ENCODE data around the gene DDX6. TPM values are rescaled to one million over a fixed set of nuclear protein-coding genes. Genes with fewer than 3 reads are reported as not detected.
A peak's percentile ranks its signal among the peaks of the same experiment; 100 is the strongest.
"Not testable (repeated sequence)": the region's sequence is repeated elsewhere in the genome, so short reads cannot be mapped to it uniquely, and the experiment has no call there.

Gene DDX6
- polyA plus RNA-seq, 1 experiment, result 81.8 TPM

DNA sequence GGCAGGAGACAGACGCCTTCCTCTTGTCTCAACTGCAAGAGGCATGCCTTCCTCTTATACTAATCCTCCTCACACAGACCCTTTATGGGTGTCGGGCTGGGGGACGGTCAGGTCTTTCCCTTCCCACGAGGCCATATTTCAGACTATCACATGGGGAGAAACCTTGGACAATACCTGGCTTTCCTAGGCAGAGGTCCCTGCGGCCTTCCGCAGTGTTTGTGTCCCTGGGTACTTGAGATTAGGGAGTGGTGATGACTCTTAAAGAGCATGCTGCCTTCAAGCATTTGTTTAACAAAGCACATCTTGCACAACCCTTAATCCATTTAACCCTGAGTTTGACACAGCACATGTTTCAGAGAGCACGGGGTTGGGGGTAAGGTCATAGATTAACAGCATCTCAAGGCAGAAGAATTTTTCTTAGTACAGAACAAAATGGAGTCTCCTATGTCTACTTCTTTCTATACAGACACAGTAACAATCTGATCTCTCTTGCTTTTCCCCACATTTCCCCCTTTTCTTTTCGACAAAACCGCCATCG is 69.4 kb downstream of the DDX6 start:
- H3K9me3 ChIP-seq (ENCODE audit: control insufficient read depth, insufficient read depth, low read length); H3K27ac ChIP-seq (ENCODE audit: low read depth, low read length); CTCF ChIA-PET; DNase-seq (ENCODE audit: low read depth, low spot score); H3K4me3 ChIP-seq (ENCODE audit: low read depth, low read length); H3K27me3 ChIP-seq (ENCODE audit: control insufficient read depth, insufficient read depth, low read length); POLR2A ChIA-PET: not testable (repeated sequence)

DNA sequence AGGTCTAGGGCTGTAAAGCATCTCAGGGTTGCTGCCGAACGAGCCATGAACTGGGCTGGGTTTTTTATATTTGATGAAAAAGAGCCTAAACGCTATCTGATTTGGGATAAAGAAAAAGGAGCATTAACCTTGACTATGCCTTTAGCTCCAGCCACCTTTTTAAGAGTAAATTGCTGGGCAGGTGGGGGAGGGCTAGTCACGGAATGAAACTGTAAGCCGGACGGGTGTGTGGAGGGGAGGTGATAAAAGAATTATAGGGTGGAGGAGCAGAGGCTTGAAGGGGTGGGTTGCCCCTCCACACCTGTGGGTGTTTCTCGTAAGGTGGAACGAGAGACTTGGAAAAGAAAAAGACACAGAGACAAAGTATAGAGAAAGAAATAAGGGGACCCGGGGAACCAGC is 70.2 kb downstream of the DDX6 start:
- H3K9me3 ChIP-seq (ENCODE audit: control insufficient read depth, insufficient read depth, low read length); H3K4me3 ChIP-seq (ENCODE audit: low read depth, low read length); H3K27ac ChIP-seq (ENCODE audit: low read depth, low read length); CTCF ChIA-PET; POLR2A ChIA-PET; H3K27me3 ChIP-seq (ENCODE audit: control insufficient read depth, insufficient read depth, low read length); DNase-seq (ENCODE audit: low read depth, low spot score): not testable (repeated sequence)

DNA sequence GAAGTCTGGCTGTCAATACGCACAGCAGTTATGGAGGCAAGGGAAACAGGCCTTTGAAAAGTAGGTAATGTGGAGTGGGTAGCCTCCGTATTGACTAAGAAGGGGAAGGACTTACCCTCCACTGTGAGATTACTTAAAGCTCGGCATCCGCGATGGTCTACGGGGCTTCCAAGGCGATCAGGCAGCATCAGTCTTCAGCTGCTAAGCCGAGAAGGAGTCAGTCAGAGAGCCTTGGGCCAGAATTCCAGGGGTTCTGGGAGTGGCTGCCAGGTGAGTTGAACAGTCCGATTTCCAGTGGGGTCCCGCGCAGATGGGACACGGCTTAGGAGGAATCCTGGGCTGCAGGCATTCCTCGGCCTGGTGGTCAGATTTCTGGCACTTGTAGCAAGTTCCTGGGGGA is 70.9 kb downstream of the DDX6 start:
- CTCF ChIA-PET; H3K27ac ChIP-seq (ENCODE audit: low read depth, low read length); H3K4me3 ChIP-seq (ENCODE audit: low read depth, low read length); H3K27me3 ChIP-seq (ENCODE audit: control insufficient read depth, insufficient read depth, low read length); POLR2A ChIA-PET; H3K9me3 ChIP-seq (ENCODE audit: control insufficient read depth, insufficient read depth, low read length); DNase-seq (ENCODE audit: low read depth, low spot score): not testable (repeated sequence)

DNA sequence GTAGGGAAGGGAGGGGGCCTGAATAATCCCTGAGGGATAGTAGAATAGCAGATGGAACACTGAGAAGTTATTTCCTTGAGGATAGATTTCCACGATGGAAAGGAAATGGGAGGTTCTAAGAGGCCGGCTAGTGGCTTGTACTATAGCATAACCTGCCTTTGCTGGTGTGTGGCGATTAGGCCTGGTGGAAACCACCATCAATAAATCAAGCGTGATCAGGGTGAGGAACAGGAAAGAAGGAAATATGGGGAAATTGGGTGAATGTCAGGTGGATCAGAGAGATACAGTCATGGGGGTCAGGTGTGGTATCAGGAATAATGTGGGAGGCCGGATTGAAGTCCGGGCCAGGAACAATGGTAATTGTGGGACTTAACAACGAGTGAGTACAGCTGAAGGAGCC is 72.4 kb downstream of the DDX6 start:
- H3K9me3 ChIP-seq (ENCODE audit: control insufficient read depth, insufficient read depth, low read length); CTCF ChIA-PET; DNase-seq (ENCODE audit: low read depth, low spot score); H3K27me3 ChIP-seq (ENCODE audit: control insufficient read depth, insufficient read depth, low read length); H3K4me3 ChIP-seq (ENCODE audit: low read depth, low read length); H3K27ac ChIP-seq (ENCODE audit: low read depth, low read length); POLR2A ChIA-PET: not testable (repeated sequence)

DNA sequence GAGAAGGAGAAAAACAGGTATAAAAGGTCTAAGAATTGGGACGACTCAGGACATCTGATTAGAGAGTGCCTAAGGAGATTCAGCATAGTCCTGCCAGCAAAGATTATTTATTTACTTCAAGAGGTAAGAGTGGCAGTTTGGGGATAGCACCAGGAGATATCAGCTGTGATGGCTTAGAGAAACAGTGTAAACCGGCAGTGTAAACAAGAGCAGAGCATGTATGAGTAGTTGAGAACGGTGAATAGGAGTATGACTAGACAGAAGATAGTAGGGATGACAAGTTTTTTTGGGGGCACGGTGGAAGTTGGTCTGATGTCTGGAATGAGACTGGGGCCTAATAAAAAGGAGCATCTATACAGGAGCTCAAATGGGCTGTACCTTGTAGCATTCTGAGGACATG is 73.2 kb downstream of the DDX6 start:
- CTCF ChIA-PET; DNase-seq (ENCODE audit: low read depth, low spot score); H3K9me3 ChIP-seq (ENCODE audit: control insufficient read depth, insufficient read depth, low read length); POLR2A ChIA-PET; H3K4me3 ChIP-seq (ENCODE audit: low read depth, low read length); H3K27ac ChIP-seq (ENCODE audit: low read depth, low read length); H3K27me3 ChIP-seq (ENCODE audit: control insufficient read depth, insufficient read depth, low read length): not testable (repeated sequence)

DNA sequence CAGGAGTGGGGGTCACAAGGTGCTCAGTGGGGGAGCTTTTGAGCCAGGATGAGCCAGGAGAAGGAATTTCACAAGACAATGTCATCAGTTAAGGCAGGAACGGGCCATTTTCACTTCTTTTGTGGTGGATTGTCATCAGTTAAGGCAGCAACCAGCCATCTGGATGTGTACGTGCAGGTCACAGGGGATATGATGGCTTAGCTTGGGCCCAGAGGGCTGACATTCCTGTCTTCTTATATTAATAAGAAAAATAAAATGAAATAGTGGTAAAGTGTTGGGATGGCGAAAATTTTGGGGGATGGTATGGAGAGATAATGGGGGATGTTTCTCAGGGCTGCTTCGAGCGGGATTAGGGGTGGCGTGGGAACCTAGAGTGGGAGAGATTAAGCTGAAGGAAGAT is 73.7 kb downstream of the DDX6 start:
- DNase-seq (ENCODE audit: low read depth, low spot score); H3K27ac ChIP-seq (ENCODE audit: low read depth, low read length); H3K27me3 ChIP-seq (ENCODE audit: control insufficient read depth, insufficient read depth, low read length); CTCF ChIA-PET; POLR2A ChIA-PET; H3K9me3 ChIP-seq (ENCODE audit: control insufficient read depth, insufficient read depth, low read length); H3K4me3 ChIP-seq (ENCODE audit: low read depth, low read length): not testable (repeated sequence)

DNA sequence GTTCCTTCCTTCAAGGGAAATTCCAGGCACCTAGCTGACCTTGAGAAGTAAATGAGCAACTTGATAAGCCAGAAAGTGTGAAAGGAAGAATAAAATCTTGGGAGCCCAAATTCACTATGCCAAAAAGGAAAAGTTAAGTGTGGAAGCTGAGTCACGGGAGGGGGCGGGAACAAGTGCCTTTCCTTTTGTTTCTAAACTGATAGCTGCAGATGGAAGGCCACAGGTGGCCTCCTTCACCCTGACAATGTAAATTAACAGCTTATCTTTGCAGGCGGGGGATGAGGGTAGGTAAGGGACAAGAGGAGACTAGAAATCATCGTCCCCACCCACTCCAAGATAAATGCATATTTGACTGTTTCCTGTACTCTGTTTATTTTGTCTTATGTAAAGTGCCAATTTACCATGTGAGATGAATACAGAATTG is 75.1 kb downstream of the DDX6 start:
- ChIA-PET POLR2A (no interaction called here), CTCF (interaction anchor here (0.9 to 1.3 kb wide), 2 partner anchors 11 to 26 kb away, joined by 4 to 7 read pairs; no protein-coding TSS in a partner anchor)
- no peaks in the 10 kb centered on the region for H3K9me3 ChIP-seq (ENCODE audit: control insufficient read depth, insufficient read depth, low read length)
- peaks cover 3% of the 10 kb centered on the region for H3K27me3 ChIP-seq (ENCODE audit: control insufficient read depth, insufficient read depth, low read length)
- TF ChIP-seq, protein P1, sequence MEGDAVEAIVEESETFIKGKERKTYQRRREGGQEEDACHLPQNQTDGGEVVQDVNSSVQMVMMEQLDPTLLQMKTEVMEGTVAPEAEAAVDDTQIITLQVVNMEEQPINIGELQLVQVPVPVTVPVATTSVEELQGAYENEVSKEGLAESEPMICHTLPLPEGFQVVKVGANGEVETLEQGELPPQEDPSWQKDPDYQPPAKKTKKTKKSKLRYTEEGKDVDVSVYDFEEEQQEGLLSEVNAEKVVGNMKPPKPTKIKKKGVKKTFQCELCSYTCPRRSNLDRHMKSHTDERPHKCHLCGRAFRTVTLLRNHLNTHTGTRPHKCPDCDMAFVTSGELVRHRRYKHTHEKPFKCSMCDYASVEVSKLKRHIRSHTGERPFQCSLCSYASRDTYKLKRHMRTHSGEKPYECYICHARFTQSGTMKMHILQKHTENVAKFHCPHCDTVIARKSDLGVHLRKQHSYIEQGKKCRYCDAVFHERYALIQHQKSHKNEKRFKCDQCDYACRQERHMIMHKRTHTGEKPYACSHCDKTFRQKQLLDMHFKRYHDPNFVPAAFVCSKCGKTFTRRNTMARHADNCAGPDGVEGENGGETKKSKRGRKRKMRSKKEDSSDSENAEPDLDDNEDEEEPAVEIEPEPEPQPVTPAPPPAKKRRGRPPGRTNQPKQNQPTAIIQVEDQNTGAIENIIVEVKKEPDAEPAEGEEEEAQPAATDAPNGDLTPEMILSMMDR (IDR thresholded peaks at IDR 0.05; ENCODE audit: low read depth, low read length), result no peak
- H3K4me3 ChIP-seq (ENCODE audit: low read depth, low read length), result no peak overlapping the region
- peak overlapping the region; percentile 39 for H3K27ac ChIP-seq (ENCODE audit: low read depth, low read length)
- no peak for DNase-seq (ENCODE audit: low read depth, low spot score)

DNA sequence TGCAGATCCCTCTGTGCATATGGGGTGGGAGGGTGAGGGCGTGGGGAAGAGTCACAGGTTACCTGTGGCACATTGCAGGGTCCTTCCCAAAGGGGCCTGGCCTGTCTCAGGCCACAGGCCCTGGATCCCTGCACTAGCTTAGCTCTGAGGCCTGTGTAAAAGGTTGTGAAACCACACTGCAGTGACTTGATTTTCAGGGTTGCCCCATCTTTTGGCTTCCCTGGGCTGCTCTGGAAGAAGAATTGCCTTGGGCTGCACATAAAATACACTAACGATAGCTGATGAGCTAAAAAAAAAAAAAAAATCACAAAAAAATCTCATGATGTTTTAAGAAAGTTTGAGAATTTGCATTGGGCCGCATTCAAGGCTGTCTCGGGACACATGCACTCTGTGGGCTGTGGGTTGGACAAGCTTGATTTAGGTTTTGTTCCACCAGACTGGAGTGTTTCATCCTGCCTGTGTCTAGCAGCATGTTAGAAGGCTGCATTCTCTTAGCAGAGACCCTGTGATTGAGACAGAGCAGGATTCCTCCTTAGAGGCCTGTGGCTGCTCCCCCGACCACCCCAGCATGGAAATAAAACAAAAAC is 75.6 kb downstream of the DDX6 start:
- Histone ChIP-seq H3K27me3 (ENCODE audit: control insufficient read depth, insufficient read depth, low read length) (peaks cover 3% of the 10 kb centered on the region), H3K4me3 (ENCODE audit: low read depth, low read length) (no peak overlapping the region), H3K27ac (ENCODE audit: low read depth, low read length) (peak overlapping the region; percentile 39), H3K9me3 (ENCODE audit: control insufficient read depth, insufficient read depth, low read length) (no peaks in the 10 kb centered on the region)
- DNase-seq (ENCODE audit: low read depth, low spot score), result no peak
- ChIA-PET POLR2A (interaction anchor here (0.6 kb wide), 1 partner anchor 20 kb away, joined by 3 read pairs; no protein-coding TSS in a partner anchor), CTCF (interaction anchor here (0.9 to 1.3 kb wide), 2 partner anchors 10 to 26 kb away, joined by 4 to 7 read pairs; no protein-coding TSS in a partner anchor)
- TF ChIP-seq, protein P1 (IDR thresholded peaks at IDR 0.05; ENCODE audit: low read depth, low read length), result no peak
